Neural cell (in vitro differentiated cells): ENCODE measurements around the gene CAV3.

ENCODE experiments used
- EZH2 ChIP-seq: fragments of 200-600, 300-800 bp; shearing (Covaris generic), sonication (generic); IDR thresholded peaks from 2 replicates; pipeline ENCODE4 v1.6.1; 2014; ENCODE audit warnings: antibody characterized with exemption, low read length, borderline replicate concordance, mild to moderate bottlenecking; ENCODE audit not compliant: insufficient read depth, poor library complexity, severe bottlenecking
- REST ChIP-seq: IDR thresholded peaks from 2 replicates; pipeline ENCODE4 v1.6.1; 2012; ENCODE audit warnings: borderline replicate concordance

GRCh38 chr3:8794247-8794646, 60.6 kb downstream of the CAV3 start:
- no peak for TF ChIP-seq EZH2
- TF ChIP-seq REST = no peak
